Kidney epithelial cell (primary cell): ENCODE data around the gene ETV3. TPM values are rescaled to one million over a fixed set of nuclear protein-coding genes. Genes with fewer than 3 reads are reported as not detected.

ENCODE experiments used
- DNase-seq: peaks from one replicate; pipeline ENCODE4 v3.0.0-alpha.2; 2010; ENCODE audit warnings: low read depth
- H3K27me3 ChIP-seq: 2 replicates; pipeline ENCODE4 v1.6.0; 2011; ENCODE audit warnings: low read length; ENCODE audit not compliant: control insufficient read depth, insufficient read depth
- H3K36me3 ChIP-seq: 2 replicates; pipeline ENCODE4 v1.5.1; 2011; ENCODE audit warnings: low read length; ENCODE audit not compliant: control insufficient read depth, insufficient read depth
- H3K4me3 ChIP-seq: 2 replicates; pipeline ENCODE4 v1.5.1; 2011; ENCODE audit warnings: low read depth, mild to moderate bottlenecking, control low read depth, low read length
- CTCF ChIP-seq: IDR thresholded peaks from 2 replicates; pipeline ENCODE4 v1.5.1; 2011; ENCODE audit warnings: mild to moderate bottlenecking, moderate library complexity, low read length, control low read depth, inconsistent platforms; ENCODE audit not compliant: insufficient read depth, poor library complexity, severe bottlenecking
- total RNA-seq: library from RNA; depleted of rRNA; stranded (reverse); fragments of >200 nt; gene quantifications from 2 replicates; pipeline ENCODE4 v1.2.3, GENCODE V29; 2015

The ETV3 gene
- total RNA-seq, 1 donor from 2014 or later, result 16.6 TPM

GRCh38 chr1:157085421-157085820 lies 52.8 kb downstream of the ETV3 start:
- no peaks in the 10 kb centered on the region for H3K27me3 ChIP-seq
- no peaks in the 10 kb centered on the region for H3K36me3 ChIP-seq
- DNase-seq, result no peak
- TF ChIP-seq CTCF, result no peak
- H3K4me3 ChIP-seq, result no peak overlapping the region

GRCh38 chr1:157084720-157085119 lies 53.5 kb downstream of the ETV3 start:
- no peaks in the 10 kb centered on the region for H3K27me3 ChIP-seq
- no peaks in the 10 kb centered on the region for H3K36me3 ChIP-seq
- no peak for TF ChIP-seq CTCF
- no peak overlapping the region for H3K4me3 ChIP-seq
- no peak for DNase-seq

- DNase-seq, result no peak
- no peak overlapping the region for H3K4me3 ChIP-seq
- no peaks in the 10 kb centered on the region for H3K27me3 ChIP-seq
- no peak for TF ChIP-seq CTCF
- H3K36me3 ChIP-seq, result no peaks in the 10 kb centered on the region
Measured at GRCh38 chr1:157081707-157082106, 56.5 kb downstream of the ETV3 start.

GRCh38 chr1:157080714-157081113 lies 57.5 kb downstream of the ETV3 start:
- no peaks in the 10 kb centered on the region for H3K27me3 ChIP-seq
- no peaks in the 10 kb centered on the region for H3K36me3 ChIP-seq
- no peak overlapping the region for H3K4me3 ChIP-seq
- TF ChIP-seq CTCF, result no peak
- DNase-seq, result no peak

GRCh38 chr1:157077394-157077793 lies 60.8 kb downstream of the ETV3 start:
- Histone ChIP-seq H3K36me3 (no peaks in the 10 kb centered on the region), H3K27me3 (peaks cover 8% of the 10 kb centered on the region), H3K4me3 (no peak overlapping the region)
- no peak for TF ChIP-seq CTCF
- DNase-seq, result no peak

DNA sequence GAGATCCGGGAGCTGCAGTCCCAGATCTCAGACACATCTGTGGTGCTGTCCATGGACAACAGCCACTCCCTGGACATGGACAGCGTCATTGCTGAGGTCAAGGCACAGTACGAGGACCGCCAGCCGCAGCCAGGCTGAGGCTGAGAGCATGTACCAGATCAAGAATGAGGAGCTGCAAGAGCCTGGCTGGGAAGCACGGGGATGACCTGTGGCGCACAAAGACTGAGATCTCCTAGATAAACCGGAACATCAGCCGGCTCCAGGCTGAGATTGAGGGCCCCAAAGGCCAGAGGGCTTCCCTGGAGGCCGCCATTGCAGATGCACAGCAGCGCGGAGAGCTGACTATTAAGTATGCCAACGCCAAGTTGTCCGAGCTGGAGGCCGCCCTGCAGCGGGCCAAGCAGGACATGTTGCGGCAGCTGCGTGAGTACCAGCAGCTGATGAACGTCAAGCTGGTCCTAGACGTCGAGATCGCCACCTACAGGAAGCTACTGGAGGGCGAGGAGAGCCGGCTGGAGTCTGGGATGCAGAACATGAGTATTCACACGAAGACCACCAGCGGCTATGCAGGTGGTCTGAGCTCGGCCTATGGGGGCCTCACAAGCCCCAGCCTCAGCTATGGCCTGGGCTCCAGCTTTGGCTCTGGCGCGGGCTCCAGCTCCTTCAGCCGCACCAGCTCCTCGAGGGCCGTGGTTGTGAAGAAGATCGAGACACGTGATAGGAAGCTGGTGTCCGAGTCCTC lies 64.1 kb downstream of the ETV3 start:
- peak; percentile 57 for TF ChIP-seq CTCF
- Histone ChIP-seq H3K36me3 (no peaks in the 10 kb centered on the region), H3K4me3 (no peak overlapping the region), H3K27me3 (peaks cover 8% of the 10 kb centered on the region)
- DNase-seq, result peak; percentile 10
